Measurements from ENCODE around the gene CNOT4. TPM values are rescaled to one million over a fixed set of nuclear protein-coding genes. Genes with fewer than 3 reads are reported as not detected.
"Not testable (repeated sequence)": the region's sequence is repeated elsewhere in the genome, so short reads cannot be mapped to it uniquely, and the experiment has no call there.

The CNOT4 gene
- total and polyA plus RNA-seq, 8 donors = 4.6 to 50.2 (median 10.9) TPM

DNA sequence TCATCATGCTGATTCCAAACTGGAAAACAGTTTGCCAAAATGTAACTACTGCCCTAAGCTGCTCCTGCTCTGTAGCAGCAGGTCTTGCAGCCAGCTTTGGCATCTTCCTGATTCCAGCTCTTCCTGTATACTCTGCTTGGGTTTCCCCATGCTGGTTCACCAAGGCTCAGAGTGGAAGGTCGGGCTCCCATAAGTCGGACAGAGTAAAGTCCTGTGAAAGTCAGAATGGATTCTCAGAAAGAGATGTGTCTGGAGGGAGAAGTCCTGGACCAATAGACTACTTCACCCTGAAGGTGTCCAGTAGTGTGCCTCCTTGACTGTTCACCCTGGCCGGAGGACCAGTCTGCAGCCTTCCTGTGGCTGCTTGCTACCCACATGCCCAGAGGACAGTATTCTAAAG lies 182.4 kb downstream of the CNOT4 start:
- H3K9me3 ChIP-seq = no peaks in the 10 kb centered on the region
- no peaks in the 10 kb centered on the region for H3K27me3 ChIP-seq
- H3K36me3 ChIP-seq = no peaks in the 10 kb centered on the region
- DNase-seq = no peak
- H3K4me1 ChIP-seq = no peaks in the 10 kb centered on the region
- TF ChIP-seq EP300 (IDR thresholded peaks at IDR 0.05) (no peak), POLR2A (IDR thresholded peaks at IDR 0.05) (no peak), POLR2AphosphoS5 (IDR thresholded peaks at IDR 0.05) (no peak)
- TF ChIP-seq, protein P1, sequence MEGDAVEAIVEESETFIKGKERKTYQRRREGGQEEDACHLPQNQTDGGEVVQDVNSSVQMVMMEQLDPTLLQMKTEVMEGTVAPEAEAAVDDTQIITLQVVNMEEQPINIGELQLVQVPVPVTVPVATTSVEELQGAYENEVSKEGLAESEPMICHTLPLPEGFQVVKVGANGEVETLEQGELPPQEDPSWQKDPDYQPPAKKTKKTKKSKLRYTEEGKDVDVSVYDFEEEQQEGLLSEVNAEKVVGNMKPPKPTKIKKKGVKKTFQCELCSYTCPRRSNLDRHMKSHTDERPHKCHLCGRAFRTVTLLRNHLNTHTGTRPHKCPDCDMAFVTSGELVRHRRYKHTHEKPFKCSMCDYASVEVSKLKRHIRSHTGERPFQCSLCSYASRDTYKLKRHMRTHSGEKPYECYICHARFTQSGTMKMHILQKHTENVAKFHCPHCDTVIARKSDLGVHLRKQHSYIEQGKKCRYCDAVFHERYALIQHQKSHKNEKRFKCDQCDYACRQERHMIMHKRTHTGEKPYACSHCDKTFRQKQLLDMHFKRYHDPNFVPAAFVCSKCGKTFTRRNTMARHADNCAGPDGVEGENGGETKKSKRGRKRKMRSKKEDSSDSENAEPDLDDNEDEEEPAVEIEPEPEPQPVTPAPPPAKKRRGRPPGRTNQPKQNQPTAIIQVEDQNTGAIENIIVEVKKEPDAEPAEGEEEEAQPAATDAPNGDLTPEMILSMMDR (IDR thresholded peaks at IDR 0.05) = no peak
- H3K27ac ChIP-seq = no peak overlapping the region
- WGBS, 5 donors = 86 to 94% (median 86%) methylated on average over 3 of the region's 3 CpGs
- intact Hi-C loops (cut with DNase I; ENCODE audit: low total_unique reads) = no loop called here
- H3K4me3 ChIP-seq = no peak overlapping the region

DNA sequence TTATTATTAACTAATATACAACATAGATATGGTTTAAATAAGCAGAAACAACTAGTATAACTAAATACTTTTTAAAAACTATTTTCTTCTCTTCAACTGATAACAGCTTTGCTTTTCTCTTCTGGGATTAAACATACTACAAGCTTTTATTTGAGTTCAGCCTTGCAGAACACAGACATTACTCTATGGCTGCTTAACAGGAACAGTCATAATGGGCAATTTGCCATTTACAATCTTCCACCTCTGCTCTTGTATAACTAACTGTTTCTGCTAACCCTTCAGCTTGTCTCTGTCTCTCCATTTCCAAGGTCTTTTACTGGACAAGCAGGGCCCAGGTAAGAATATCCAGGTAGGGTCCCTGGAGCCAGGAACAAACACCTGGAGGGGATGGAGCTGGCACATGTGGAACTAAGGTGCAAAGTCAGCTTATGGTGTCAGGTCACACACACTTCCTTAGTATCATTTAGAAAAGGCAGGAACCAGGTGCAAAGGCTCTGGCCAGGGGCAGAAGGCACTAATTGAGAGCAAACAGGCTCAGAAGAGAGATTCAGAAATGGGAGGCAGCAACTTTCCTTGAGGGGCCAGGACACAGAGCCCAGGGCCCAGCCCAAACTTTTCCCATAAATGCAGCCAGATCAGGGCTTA lies 183.1 kb downstream of the CNOT4 start:
- peak in 1 of 2 donors; percentile 45 for DNase-seq
- peaks cover 0 to 3% (median 0%) of the 10 kb centered on the region in 4 donors for H3K4me1 ChIP-seq
- no peak overlapping the region for H3K4me3 ChIP-seq
- TF ChIP-seq POLR2A (IDR thresholded peaks at IDR 0.05) (no peak), EP300 (IDR thresholded peaks at IDR 0.05) (no peak), POLR2AphosphoS5 (IDR thresholded peaks at IDR 0.05) (no peak)
- TF ChIP-seq, protein P1 (IDR thresholded peaks at IDR 0.05) = no peak
- H3K27ac ChIP-seq = no peak overlapping the region
- no peaks in the 10 kb centered on the region for H3K9me3 ChIP-seq
- no peaks in the 10 kb centered on the region for H3K36me3 ChIP-seq
- H3K27me3 ChIP-seq = no peaks in the 10 kb centered on the region
- intact Hi-C loops (cut with DNase I; ENCODE audit: low total_unique reads) = no loop called here

DNA sequence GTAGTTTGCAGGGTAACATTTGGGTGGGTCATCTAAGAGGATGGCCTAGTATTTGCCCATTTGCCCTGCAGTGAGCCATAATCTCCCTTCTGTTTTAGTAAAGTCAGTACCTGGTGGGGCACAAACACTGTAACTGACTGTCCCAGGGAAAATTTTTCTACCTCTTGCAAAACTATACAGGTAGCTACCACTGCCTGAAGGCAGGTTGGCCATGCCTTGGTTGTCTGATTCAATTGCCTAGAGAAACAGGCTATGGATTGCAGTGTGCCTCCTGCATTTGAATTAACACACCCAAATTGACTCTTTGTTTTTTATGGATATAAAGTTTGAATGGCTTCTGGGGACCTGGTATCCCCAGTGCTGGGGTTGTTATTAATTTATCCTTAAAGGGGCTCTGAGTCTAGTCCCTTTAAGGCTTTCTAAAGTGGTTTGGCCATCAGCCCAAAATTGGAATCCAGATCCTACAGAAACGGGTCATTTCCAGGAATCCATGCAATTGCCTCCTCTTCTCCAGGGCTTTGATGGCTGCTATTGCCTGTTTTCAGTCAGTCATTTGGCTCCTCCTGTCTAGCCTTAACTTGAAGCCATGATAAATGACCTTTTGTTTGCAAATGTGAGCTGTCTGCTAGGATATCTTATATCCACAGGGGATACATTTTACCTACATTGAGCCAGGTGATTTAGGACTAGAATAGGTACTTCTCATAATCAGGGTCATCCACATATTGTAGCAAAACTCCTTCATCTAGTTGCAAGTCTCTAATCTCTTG lies 187.1 kb downstream of the CNOT4 start:
- 18 to 60% (median 47%) methylated on average over 1 of the region's 1 CpG for WGBS, 5 donors
- H3K9me3 ChIP-seq = no peaks in the 10 kb centered on the region
- no peak overlapping the region for H3K4me3 ChIP-seq
- no peak overlapping the region for H3K27ac ChIP-seq
- no peaks in the 10 kb centered on the region for H3K27me3 ChIP-seq
- no peaks in the 10 kb centered on the region for H3K36me3 ChIP-seq
- TF ChIP-seq POLR2A (IDR thresholded peaks at IDR 0.05) = no peak
- no peak for TF ChIP-seq EP300 (IDR thresholded peaks at IDR 0.05)
- TF ChIP-seq POLR2AphosphoS5 (IDR thresholded peaks at IDR 0.05) = no peak
- TF ChIP-seq, protein P1 (IDR thresholded peaks at IDR 0.05) = no peak
- no peak for DNase-seq
- intact Hi-C loops (cut with DNase I; ENCODE audit: low total_unique reads) = no loop called here
- H3K4me1 ChIP-seq = peaks cover 0 to 21% (median 8%) of the 10 kb centered on the region in 4 donors

GRCh38 chr7:135321556-135321955 lies 188.3 kb downstream of the CNOT4 start:
- no peaks in the 10 kb centered on the region for H3K36me3 ChIP-seq
- intact Hi-C loops (cut with DNase I; ENCODE audit: low total_unique reads) = no loop called here
- H3K4me3 ChIP-seq = no peak overlapping the region
- TF ChIP-seq EP300 (IDR thresholded peaks at IDR 0.05) (no peak), POLR2AphosphoS5 (IDR thresholded peaks at IDR 0.05) (peak in 1 of 3 donors; percentile 41), POLR2A (IDR thresholded peaks at IDR 0.05) (no peak)
- TF ChIP-seq, protein P1 (IDR thresholded peaks at IDR 0.05) = no peak
- H3K27ac ChIP-seq = peak overlapping the region in 1 of 5 donors; percentile 27
- peaks cover 0 to 21% (median 8%) of the 10 kb centered on the region in 4 donors for H3K4me1 ChIP-seq
- WGBS, 5 donors = 63 to 81% (median 69%) methylated on average over 4 of the region's 4 CpGs
- H3K9me3 ChIP-seq = no peaks in the 10 kb centered on the region
- H3K27me3 ChIP-seq = no peaks in the 10 kb centered on the region
- DNase-seq = peak in 1 of 2 donors; percentile 69

- H3K27me3 ChIP-seq; intact Hi-C loops (cut with DNase I; ENCODE audit: low total_unique reads); H3K9me3 ChIP-seq; DNase-seq; H3K4me3 ChIP-seq; H3K36me3 ChIP-seq: not testable (repeated sequence)
- peaks cover 0 to 21% (median 8%) of the 10 kb centered on the region in 4 donors for H3K4me1 ChIP-seq
- H3K27ac ChIP-seq = peak overlapping the region in 1 of 5 donors; percentile 27
- WGBS, 5 donors = 90 to 95% (median 93%) methylated on average over 6 of the region's 6 CpGs
Measured at GRCh38 chr7:135320953-135321352, 188.9 kb downstream of the CNOT4 start.

Measured in stomach (tissue), 9 donors.